Neutrophil (primary cell): ENCODE results near the gene RNF207.

Experiments
- H3K27ac ChIP-seq: fragments of 200-600 bp; sonication (generic); 2 replicates; pipeline ENCODE4 v1.5.1; 2016; ENCODE audit warnings: mild to moderate bottlenecking, moderate library complexity
- H3K27me3 ChIP-seq: fragments of 200-600 bp; sonication (generic); 2 replicates; pipeline ENCODE4 v1.6.0; 2016; ENCODE audit warnings: mild to moderate bottlenecking
- H3K36me3 ChIP-seq: fragments of 200-600 bp; sonication (generic); 2 replicates; pipeline ENCODE4 v1.5.1; 2017
- H3K4me1 ChIP-seq, 2 experiments: fragments of 200-600 bp in 1 of 2; sonication (generic) in 1 of 2; 1 replicate in 1 of 2; 2 replicates in 1 of 2; pipeline versions ENCODE4 v1.5.1 to v1.6.1; 2013 to 2016; ENCODE audit warnings: low read depth in 1 of 2, low read length in 1 of 2, mild to moderate bottlenecking in 1 of 2, moderate library complexity in 1 of 2; ENCODE audit not compliant: control insufficient read depth in 1 of 2, insufficient read depth in 1 of 2
- H3K4me3 ChIP-seq, 2 experiments: fragments of 200-600 bp in 1 of 2; sonication (generic) in 1 of 2; 1 replicate in 1 of 2; 2 replicates in 1 of 2; pipeline ENCODE4 v1.5.1; 2013 to 2016; ENCODE audit warnings: low read depth in 1 of 2, low read length in 1 of 2, mild to moderate bottlenecking in 1 of 2, moderate library complexity in 1 of 2
- H3K9me3 ChIP-seq: fragments of 200-600 bp; sonication (generic); 2 replicates; pipeline ENCODE4 v1.5.1; 2016
- TF ChIP-seq, protein P1 (sequence below): fragments of 200-600 bp; sonication (generic); IDR thresholded peaks from 2 replicates; pipeline ENCODE4 v1.5.1; 2016; ENCODE audit warnings: antibody characterized with exemption

Gene RNF207

DNA sequence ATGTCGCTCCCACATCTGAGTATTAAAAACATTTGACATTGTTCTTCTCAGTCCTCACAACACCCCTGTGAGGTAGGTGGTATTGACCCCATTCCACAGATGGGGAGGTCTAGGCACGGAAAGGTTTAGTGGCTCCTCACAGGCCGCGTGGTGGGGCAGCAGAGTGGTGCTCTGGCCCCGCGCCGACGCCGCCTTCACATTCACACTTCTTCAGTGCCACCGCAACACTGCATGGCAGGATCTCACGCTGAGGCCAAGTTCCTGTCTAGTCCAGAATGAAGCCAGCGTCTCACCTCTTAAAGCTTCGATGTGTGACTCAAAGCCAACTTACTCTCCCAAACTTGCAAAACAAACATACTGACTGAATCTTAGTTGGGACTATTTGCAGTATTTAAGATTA is 17.7 kb downstream of the RNF207 start:
- no peaks in the 10 kb centered on the region for H3K27me3 ChIP-seq
- no peak overlapping the region for H3K27ac ChIP-seq
- peaks cover 52% of the 10 kb centered on the region for H3K36me3 ChIP-seq
- no peak overlapping the region for H3K4me3 ChIP-seq
- H3K9me3 ChIP-seq, result no peaks in the 10 kb centered on the region
- TF ChIP-seq, protein P1, sequence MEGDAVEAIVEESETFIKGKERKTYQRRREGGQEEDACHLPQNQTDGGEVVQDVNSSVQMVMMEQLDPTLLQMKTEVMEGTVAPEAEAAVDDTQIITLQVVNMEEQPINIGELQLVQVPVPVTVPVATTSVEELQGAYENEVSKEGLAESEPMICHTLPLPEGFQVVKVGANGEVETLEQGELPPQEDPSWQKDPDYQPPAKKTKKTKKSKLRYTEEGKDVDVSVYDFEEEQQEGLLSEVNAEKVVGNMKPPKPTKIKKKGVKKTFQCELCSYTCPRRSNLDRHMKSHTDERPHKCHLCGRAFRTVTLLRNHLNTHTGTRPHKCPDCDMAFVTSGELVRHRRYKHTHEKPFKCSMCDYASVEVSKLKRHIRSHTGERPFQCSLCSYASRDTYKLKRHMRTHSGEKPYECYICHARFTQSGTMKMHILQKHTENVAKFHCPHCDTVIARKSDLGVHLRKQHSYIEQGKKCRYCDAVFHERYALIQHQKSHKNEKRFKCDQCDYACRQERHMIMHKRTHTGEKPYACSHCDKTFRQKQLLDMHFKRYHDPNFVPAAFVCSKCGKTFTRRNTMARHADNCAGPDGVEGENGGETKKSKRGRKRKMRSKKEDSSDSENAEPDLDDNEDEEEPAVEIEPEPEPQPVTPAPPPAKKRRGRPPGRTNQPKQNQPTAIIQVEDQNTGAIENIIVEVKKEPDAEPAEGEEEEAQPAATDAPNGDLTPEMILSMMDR, result no peak
- no peaks in the 10 kb centered on the region for H3K4me1 ChIP-seq

DNA sequence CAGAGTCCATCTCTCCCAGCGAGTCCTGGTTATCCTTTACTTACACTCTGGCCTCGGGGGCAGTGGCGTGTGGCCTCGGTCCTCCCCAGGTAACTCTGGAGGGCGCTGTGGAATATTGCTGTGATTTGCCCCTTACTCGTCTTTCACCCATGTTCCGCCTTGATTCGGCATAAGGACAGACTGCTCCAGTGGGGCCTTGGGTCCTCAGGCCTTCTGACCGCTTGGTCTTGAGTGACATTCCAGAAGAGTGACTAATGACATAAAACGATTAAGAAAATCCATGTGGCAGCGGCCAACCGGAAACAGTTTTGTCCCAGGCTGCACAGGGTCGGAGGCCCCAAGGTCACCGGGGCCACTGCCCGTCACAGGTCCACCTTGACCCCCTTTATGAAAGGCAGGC is 18.8 kb downstream of the RNF207 start:
- no peak overlapping the region for H3K4me3 ChIP-seq
- H3K27ac ChIP-seq, result no peak overlapping the region
- no peaks in the 10 kb centered on the region for H3K9me3 ChIP-seq
- TF ChIP-seq, protein P1, result no peak
- H3K36me3 ChIP-seq, result peaks cover 61% of the 10 kb centered on the region
- H3K4me1 ChIP-seq, result no peaks in the 10 kb centered on the region
- H3K27me3 ChIP-seq, result no peaks in the 10 kb centered on the region

DNA sequence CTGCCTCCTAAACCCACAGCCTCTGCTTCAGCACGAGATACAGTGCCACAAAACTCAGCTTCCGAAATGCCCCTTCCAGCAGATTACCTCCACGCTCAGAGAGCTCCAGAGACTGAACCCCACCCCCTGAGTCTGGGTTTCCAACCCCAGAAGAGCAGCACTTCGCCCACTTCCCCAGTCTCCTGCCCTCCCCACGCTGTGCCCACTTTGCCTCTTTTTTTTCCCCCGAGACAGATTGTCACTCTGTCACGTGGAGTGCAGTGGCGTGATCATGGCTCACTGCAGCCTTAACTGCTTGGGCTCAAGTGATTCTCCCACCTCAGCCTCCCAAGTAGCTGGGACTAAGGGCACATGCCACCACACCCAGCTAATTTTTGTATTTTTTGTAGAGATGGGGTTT is 19.7 kb downstream of the RNF207 start:
- peaks cover 66% of the 10 kb centered on the region for H3K36me3 ChIP-seq
- TF ChIP-seq, protein P1, result no peak
- H3K27me3 ChIP-seq, result no peaks in the 10 kb centered on the region
- H3K4me3 ChIP-seq, result no peak overlapping the region
- H3K4me1 ChIP-seq, result no peaks in the 10 kb centered on the region
- no peaks in the 10 kb centered on the region for H3K9me3 ChIP-seq
- no peak overlapping the region for H3K27ac ChIP-seq

DNA sequence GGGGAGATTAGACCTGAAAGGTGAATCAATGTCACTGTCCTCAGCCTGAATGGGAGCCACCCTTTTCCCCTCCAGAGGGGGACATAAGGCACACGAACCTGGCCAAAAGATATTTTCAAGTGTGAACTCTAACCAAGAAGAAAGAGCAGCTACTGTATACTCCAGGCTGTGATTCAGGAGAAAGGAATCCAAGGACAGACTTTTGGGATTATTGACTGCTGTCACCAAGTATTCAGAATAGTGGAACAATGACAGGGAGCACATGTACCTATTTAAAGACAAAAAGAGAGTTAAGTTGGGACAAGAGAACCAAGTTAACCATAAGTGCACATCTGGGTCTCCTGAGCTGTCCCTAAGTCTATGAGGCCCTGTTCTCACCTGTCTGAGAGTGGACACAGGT is 27.5 kb downstream of the RNF207 start:
- Histone ChIP-seq H3K27ac (no peak overlapping the region), H3K4me3 (no peak overlapping the region), H3K36me3 (peaks cover 29% of the 10 kb centered on the region), H3K9me3 (no peaks in the 10 kb centered on the region), H3K4me1 (peaks cover 8 to 13% of the 10 kb centered on the region in 2 experiments), H3K27me3 (peaks cover 20% of the 10 kb centered on the region)
- TF ChIP-seq, protein P1, result no peak

DNA sequence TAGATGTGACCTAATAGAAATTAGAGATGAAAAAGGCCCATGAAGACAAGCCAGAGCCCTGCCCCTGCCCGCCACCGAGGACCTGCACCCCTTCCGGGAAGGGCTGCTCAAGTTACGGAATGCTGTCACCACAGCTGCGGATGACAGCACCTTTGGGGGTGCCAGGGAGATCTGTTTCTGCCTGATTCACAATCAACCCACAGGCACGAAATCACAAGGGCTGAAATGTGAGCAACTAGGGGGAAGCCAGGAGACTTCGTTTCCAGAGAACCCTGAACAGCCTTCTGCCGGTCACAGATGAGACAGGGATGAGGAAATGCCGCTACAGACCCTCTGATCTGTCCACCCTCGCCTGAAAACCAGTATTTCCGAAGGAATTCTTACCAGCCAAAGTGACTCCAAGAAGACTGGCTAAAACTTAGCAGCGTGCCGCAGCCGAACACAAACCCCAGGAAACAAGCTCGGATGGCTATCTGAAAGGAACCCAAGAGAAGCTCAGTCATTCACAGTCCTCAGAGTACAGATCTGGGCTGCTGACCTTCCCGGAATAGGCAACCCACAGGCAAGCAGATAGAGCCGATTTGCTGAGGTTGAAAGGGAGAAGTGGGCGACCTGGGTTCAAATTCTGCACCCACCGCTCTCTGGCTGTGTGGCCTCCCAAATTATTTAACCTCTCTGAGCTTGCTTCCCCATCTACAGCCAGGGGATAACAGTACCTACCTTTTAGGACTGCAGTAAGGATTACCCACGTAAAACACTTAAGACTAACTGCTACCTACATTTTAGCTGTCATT is 28.8 kb downstream of the RNF207 start:
- Histone ChIP-seq H3K27me3 (peaks cover 33% of the 10 kb centered on the region), H3K9me3 (no peaks in the 10 kb centered on the region), H3K36me3 (peaks cover 20% of the 10 kb centered on the region), H3K4me3 (peak overlapping the region; percentile 58 to 67), H3K4me1 (peaks cover 8 to 13% of the 10 kb centered on the region in 2 experiments), H3K27ac (no peak overlapping the region)
- TF ChIP-seq, protein P1, result no peak
